HUES48 (cell line): ENCODE measurements around the gene TAB3.

Experiments
- H3K27ac ChIP-seq: one replicate; pipeline ENCODE4 v1.7.0; 2013; ENCODE audit warnings: low read depth, low read length, inconsistent platforms
- H3K27me3 ChIP-seq: 2 replicates; pipeline ENCODE4 v1.6.1; 2013; ENCODE audit warnings: mild to moderate bottlenecking, low read length; ENCODE audit not compliant: control insufficient read depth, insufficient read depth
- H3K36me3 ChIP-seq: 2 replicates; pipeline ENCODE4 v1.6.1; 2013; ENCODE audit warnings: low read length; ENCODE audit not compliant: control insufficient read depth, insufficient read depth
- H3K4me1 ChIP-seq: 2 replicates; pipeline ENCODE4 v1.6.1; 2013; ENCODE audit warnings: mild to moderate bottlenecking, low read length; ENCODE audit not compliant: control insufficient read depth, insufficient read depth
- H3K4me3 ChIP-seq: 2 replicates; pipeline ENCODE4 v1.5.1; 2013; ENCODE audit warnings: mild to moderate bottlenecking, low read depth, low read length
- H3K9ac ChIP-seq: 2 replicates; pipeline ENCODE4 v1.6.1; 2013; ENCODE audit warnings: mild to moderate bottlenecking, low read depth, low read length, moderate library complexity
- H3K9me3 ChIP-seq: 2 replicates; pipeline ENCODE4 v1.6.1; 2013; ENCODE audit warnings: low read length; ENCODE audit not compliant: control insufficient read depth, insufficient read depth

TAB3 gene, protein sequence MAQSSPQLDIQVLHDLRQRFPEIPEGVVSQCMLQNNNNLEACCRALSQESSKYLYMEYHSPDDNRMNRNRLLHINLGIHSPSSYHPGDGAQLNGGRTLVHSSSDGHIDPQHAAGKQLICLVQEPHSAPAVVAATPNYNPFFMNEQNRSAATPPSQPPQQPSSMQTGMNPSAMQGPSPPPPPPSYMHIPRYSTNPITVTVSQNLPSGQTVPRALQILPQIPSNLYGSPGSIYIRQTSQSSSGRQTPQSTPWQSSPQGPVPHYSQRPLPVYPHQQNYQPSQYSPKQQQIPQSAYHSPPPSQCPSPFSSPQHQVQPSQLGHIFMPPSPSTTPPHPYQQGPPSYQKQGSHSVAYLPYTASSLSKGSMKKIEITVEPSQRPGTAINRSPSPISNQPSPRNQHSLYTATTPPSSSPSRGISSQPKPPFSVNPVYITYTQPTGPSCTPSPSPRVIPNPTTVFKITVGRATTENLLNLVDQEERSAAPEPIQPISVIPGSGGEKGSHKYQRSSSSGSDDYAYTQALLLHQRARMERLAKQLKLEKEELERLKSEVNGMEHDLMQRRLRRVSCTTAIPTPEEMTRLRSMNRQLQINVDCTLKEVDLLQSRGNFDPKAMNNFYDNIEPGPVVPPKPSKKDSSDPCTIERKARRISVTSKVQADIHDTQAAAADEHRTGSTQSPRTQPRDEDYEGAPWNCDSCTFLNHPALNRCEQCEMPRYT

DNA sequence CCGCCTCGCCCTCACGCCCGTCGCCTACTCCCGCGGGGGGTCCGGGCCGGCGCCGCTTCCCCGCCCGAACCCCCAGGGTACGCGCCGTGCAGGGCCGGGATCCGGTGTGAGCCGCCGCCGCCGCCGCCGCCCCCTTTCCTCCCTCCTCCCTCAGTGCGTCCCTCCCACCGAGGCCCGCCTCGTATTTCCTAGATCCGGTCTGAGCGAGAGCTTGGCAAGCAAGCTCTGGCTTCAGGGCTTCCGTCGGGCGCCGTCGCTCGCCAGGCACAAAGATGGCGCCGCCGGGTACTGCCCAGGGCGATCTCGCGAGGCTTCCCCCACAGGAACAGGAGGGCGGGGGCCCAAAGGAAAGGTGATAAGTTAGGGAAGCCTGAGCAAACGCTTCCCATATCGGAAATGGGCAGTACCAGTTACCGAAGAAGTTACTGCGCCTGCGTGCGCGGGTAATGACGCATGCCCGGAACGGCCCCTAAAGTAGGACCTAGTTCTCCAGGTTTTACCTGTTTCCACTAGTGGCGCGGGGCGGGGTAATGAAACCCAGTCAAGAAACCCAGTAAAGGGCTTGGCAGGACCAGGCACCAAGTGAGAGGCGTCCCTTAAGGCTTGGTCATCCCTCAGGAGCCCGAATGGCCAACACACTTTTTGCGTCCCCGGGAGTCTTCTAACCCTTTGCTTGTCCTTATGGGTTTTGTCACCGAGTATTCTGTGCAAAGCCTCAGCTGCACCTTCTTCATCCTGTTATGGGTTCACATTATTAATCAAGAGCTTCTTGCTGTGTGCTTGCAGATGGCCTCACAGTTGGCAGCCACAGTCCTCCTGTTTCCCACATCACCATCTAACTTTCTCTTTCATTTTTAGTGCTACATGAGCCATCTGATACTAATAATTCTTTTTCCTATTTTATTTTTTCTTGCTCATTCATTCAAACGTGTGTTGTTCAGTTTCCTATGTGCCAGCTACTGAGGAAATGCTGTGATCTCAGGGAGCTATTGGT is at the start of gene TAB3:
Gene TAB3, minus strand, starts transcription at position 108 of the 994 bp plus-strand sequence. CDS start 29,666 bp downstream, outside the sequence.
- H3K27ac ChIP-seq: peak within 1 kb of the TSS; percentile 66
- peak within 1 kb of the TSS; percentile 37; the same call in 1 of the 2 replicates for H3K9ac ChIP-seq
- H3K36me3 ChIP-seq: no peaks in the 10 kb centered on the region
- no peaks in the 10 kb centered on the region for H3K9me3 ChIP-seq
- peak within 1 kb of the TSS; percentile 78 for H3K4me3 ChIP-seq
- H3K4me1 ChIP-seq: no peaks in the 10 kb centered on the region
- no peaks in the 10 kb centered on the region for H3K27me3 ChIP-seq

DNA sequence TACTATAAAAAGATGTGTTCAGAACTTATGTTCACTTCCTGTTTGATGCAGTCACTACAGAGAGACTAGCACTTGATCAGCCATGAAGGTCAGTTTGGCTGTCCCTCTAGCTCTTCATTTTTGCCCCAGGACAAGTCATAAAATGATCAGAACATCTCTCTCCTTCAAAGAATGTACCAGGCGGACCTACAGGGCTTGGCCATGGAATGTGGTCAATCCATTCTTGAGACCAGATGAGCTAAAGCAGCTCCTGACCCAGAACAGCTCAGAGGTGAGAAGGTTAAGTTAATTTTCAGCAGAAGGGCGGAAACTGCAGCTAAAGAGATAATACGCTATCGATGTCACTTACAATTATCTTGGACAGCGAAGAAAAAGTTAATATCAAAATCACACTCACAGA is 49.2 kb upstream of the TAB3 start:
- no peak overlapping the region for H3K4me3 ChIP-seq

GRCh38 chrX:30935985-30936384 is 46.9 kb upstream of the TAB3 start:
- Histone ChIP-seq H3K4me3 (no peak overlapping the region), H3K27me3 (no peaks in the 10 kb centered on the region; the same call in 1 of the 2 replicates), H3K27ac (no peak overlapping the region), H3K9ac (no peak overlapping the region), H3K4me1 (no peaks in the 10 kb centered on the region), H3K36me3 (no peaks in the 10 kb centered on the region), H3K9me3 (no peaks in the 10 kb centered on the region)

More for the DNA sequence above, 49.2 kb upstream of the TAB3 start:
- Histone ChIP-seq H3K36me3 (no peaks in the 10 kb centered on the region), H3K4me1 (no peaks in the 10 kb centered on the region), H3K9ac (no peak overlapping the region), H3K27ac (no peak overlapping the region), H3K9me3 (no peaks in the 10 kb centered on the region), H3K27me3 (no peaks in the 10 kb centered on the region; the same call in 1 of the 2 replicates)

DNA sequence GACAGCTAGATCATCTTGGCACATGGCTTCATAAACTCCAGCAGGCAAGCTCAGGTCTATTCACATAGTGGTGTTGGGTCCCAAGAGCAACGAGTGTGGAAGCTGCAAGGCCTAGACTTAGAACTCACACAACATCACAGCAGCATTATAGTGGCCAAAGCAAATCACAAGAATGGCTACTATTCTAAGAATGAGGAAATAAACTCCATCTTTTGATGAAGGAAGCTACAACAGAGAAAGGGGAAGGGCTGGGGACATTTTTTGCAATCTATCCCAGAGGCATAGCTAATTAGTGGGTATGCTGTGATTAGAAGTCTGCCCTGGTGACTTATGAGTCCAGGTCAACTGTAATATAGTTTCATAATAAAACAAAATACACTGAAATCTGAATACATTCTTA is 42.9 kb upstream of the TAB3 start:
- Histone ChIP-seq H3K36me3 (no peaks in the 10 kb centered on the region), H3K27ac (no peak overlapping the region), H3K4me1 (no peaks in the 10 kb centered on the region), H3K9me3 (no peaks in the 10 kb centered on the region), H3K27me3 (no peaks in the 10 kb centered on the region; the same call in 1 of the 2 replicates), H3K4me3 (no peak overlapping the region), H3K9ac (no peak overlapping the region)

DNA sequence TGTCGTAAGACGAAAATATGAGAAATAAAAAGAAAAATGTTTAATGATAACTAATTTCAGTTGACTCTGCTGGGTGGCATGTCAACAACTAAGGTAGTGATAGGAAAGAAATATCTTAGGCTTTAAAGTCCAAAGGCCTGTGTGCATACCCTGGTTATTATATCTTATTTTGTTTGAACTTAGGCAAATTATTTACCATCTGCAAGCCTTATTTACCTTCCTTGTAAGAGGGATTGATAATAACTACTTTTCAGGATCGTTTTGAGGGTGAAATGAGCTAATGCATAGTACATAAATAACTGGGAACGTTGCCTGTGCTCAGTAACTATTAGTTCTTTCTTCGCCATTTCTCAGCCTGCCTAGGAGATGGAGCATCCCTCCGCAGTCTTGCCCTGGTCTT is 41.6 kb upstream of the TAB3 start:
- Histone ChIP-seq H3K4me3 (no peak overlapping the region), H3K9me3 (no peaks in the 10 kb centered on the region), H3K36me3 (no peaks in the 10 kb centered on the region), H3K27ac (no peak overlapping the region), H3K9ac (no peak overlapping the region), H3K4me1 (no peaks in the 10 kb centered on the region), H3K27me3 (no peaks in the 10 kb centered on the region; the same call in 1 of the 2 replicates)

- Histone ChIP-seq H3K4me1 (no peaks in the 10 kb centered on the region), H3K27me3 (no peaks in the 10 kb centered on the region; the same call in 1 of the 2 replicates), H3K4me3 (no peak overlapping the region), H3K27ac (no peak overlapping the region), H3K9me3 (no peaks in the 10 kb centered on the region), H3K36me3 (no peaks in the 10 kb centered on the region), H3K9ac (no peak overlapping the region)
These were observed 41.1 kb upstream of the TAB3 start for GRCh38 chrX:30930143-30930542.

- Histone ChIP-seq H3K4me1 (no peaks in the 10 kb centered on the region), H3K9me3 (no peaks in the 10 kb centered on the region), H3K36me3 (no peaks in the 10 kb centered on the region), H3K27me3 (no peaks in the 10 kb centered on the region), H3K4me3 (no peak overlapping the region), H3K27ac (no peak overlapping the region), H3K9ac (no peak overlapping the region)
These were observed 31.2 kb upstream of the TAB3 start for GRCh38 chrX:30920271-30920670.

DNA sequence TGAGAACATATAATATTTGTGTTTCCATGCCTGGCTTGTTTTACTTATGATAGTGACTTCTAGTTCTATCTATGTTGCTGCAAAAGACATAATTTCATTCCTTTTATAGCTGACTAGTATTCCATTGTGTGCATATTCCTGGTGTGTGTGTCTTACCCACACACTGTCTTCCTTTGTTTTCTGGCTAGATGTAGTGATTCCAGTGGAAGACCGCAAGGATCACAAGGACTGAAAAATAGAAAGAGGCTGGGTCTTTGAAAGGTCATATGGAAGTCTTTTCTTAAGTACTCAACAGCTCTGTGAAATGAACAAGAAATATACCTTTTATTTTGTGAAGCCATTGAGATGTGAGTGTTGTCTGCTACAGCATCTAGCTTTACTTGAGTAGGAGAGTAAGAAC is 29.4 kb upstream of the TAB3 start:
- H3K27me3 ChIP-seq: no peaks in the 10 kb centered on the region
- no peaks in the 10 kb centered on the region for H3K9me3 ChIP-seq
- no peak overlapping the region for H3K4me3 ChIP-seq
- no peak overlapping the region for H3K27ac ChIP-seq
- H3K36me3 ChIP-seq: no peaks in the 10 kb centered on the region
- no peak overlapping the region for H3K9ac ChIP-seq
- no peaks in the 10 kb centered on the region for H3K4me1 ChIP-seq

- Histone ChIP-seq H3K27ac (no peak overlapping the region), H3K4me1 (peaks cover 9% of the 10 kb centered on the region; the same call in 1 of the 2 replicates), H3K4me3 (no peak overlapping the region), H3K9ac (no peak overlapping the region), H3K36me3 (no peaks in the 10 kb centered on the region), H3K9me3 (no peaks in the 10 kb centered on the region), H3K27me3 (no peaks in the 10 kb centered on the region)
These were observed 24.4 kb upstream of the TAB3 start for GRCh38 chrX:30913492-30913891.

DNA sequence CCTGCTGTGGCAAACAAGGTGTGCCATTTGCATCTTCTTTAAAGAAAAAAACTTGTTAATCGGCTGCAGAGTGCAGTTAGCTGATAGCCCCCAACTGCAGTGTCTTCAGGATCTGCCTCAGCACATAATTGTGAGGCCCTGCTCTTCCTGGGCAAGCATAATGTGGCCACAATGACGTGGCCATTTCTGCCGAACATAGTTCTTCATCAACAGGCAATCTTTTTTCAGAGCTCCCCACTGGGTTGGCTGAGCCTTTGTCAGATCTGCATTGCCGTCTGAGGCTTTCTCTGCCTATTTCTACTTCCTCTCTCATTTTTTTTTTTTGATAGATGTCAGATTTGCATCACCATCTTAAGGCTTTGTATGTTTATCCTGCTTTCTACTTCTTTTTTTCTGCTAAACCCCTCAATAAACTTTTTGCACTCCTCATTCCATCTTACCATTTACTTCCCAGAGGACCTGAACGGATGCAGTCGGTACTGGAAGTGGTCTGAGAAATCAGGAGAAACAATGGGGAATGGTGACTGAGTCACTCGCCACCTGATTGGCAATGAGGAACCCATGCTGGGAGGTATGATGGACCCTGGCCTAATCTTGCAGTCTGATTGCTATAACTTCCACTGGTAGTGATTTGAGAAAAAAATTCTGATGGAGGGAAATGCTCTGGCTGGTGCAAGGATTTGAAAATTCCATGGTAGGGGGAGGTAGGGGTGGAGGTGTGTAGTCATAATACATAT is 21.2 kb upstream of the TAB3 start:
- H3K27ac ChIP-seq: no peak overlapping the region
- no peaks in the 10 kb centered on the region; the same call in 1 of the 2 replicates for H3K27me3 ChIP-seq
- H3K36me3 ChIP-seq: no peaks in the 10 kb centered on the region
- no peak overlapping the region for H3K4me3 ChIP-seq
- no peaks in the 10 kb centered on the region for H3K9me3 ChIP-seq
- peaks cover 9% of the 10 kb centered on the region; the same call in 1 of the 2 replicates for H3K4me1 ChIP-seq
- H3K9ac ChIP-seq: no peak overlapping the region
